Measurements from ENCODE around the gene PARP15. TPM values are rescaled to one million over a fixed set of nuclear protein-coding genes. Genes with fewer than 3 reads are reported as not detected.
"Not testable (repeated sequence)": the region's sequence is repeated elsewhere in the genome, so short reads cannot be mapped to it uniquely, and the experiment has no call there.

The PARP15 gene
- total RNA-seq, 4 donors from 2014 or later, result 0.42 to 2.7 (median 1.1) TPM; not detected in 1

DNA sequence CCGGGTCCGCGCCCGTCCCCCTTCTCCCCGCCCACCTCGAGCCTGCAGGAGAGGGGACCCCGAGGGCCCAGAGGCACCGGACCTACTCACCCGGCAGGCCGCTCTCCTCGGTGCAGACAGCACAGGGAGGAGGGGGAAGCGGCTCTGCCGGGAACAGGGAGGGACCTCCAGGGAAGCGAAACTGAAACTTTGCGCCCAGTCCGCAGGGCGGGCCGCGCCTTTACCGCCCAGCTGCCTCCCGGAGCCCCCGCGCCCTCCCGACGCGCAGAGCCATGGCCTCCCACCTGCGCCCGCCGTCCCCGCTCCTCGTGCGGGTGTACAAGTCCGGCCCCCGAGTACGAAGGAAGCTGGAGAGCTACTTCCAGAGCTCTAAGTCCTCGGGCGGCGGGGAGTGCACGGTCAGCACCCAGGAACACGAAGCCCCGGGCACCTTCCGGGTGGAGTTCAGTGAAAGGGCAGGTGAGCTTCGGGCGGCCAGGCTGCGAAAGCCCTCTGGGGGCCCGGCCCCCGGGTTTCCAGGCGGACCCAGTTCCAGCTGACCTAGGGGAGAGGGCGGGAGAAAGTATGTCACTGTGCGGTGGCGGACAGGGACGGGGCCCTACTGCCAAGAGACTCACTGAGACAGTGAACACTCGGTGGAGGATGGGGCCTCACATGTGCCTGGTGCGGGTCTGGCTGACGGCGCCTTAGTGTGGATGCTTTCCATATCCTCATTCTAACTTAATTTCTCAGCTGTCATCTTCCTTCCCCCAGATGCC, 13.1 kb upstream of the PARP15 start, which contains the start of the genes DTX3L and PARP9:
Gene DTX3L, plus strand, starts transcription at position 184 of the 758 bp plus-strand sequence. Its CDS starts 89 bp downstream, at position 273.
Gene PARP9, minus strand, starts transcription at position 146 of the 758 bp plus-strand sequence. CDS start 4,680 bp downstream, outside the sequence.
- WGBS, 2 donors (ENCODE audit: low coverage in 1 of 2), result 0% methylated on average over 2 to 19 of the region's 56 CpGs
- ATAC-seq, result peak; percentile 96
- peak; percentile 65 to 73 for TF ChIP-seq POLR2A (IDR thresholded peaks at IDR 0.05)
- TF ChIP-seq, protein P1, sequence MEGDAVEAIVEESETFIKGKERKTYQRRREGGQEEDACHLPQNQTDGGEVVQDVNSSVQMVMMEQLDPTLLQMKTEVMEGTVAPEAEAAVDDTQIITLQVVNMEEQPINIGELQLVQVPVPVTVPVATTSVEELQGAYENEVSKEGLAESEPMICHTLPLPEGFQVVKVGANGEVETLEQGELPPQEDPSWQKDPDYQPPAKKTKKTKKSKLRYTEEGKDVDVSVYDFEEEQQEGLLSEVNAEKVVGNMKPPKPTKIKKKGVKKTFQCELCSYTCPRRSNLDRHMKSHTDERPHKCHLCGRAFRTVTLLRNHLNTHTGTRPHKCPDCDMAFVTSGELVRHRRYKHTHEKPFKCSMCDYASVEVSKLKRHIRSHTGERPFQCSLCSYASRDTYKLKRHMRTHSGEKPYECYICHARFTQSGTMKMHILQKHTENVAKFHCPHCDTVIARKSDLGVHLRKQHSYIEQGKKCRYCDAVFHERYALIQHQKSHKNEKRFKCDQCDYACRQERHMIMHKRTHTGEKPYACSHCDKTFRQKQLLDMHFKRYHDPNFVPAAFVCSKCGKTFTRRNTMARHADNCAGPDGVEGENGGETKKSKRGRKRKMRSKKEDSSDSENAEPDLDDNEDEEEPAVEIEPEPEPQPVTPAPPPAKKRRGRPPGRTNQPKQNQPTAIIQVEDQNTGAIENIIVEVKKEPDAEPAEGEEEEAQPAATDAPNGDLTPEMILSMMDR (IDR thresholded peaks at IDR 0.05), result no peak
- TF ChIP-seq POLR2AphosphoS5 (IDR thresholded peaks at IDR 0.05), result peak; percentile 92
- no peak for TF ChIP-seq EP300 (IDR thresholded peaks at IDR 0.05)

DNA sequence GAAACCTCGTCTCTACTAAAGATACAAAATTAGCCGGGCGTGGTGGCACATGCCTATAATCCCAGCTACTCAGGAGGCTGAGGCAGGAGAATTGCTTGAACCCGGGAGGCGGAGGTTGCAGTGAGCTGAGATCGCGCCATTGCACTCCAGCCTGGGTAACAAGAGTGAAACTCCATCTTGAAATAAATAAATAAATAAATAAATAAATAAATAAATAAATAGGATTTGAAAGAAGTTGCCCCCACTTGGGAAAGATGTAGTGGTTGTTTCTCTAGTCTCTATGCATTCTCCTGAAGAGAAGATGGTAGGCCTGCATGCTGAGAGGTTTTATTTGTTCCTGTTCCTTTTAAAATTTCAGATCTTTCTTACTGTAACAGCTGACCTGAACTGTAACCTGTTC, 9.3 kb upstream of the PARP15 start:
- H3K36me3 ChIP-seq, result peaks cover 0 to 70% of the 10 kb centered on the region in 2 donors
- peak overlapping the region; percentile 64 to 70 (median 68) for H3K27ac ChIP-seq
- H3K27me3 ChIP-seq, ATAC-seq, H3K4me3 ChIP-seq, H3K9me3 ChIP-seq: not testable (repeated sequence)
- H3K4me1 ChIP-seq, result peaks cover 0 to 76% (median 25%) of the 10 kb centered on the region in 3 donors
- 88 to 96% methylated on average over 6 to 7 of the region's 7 CpGs for WGBS, 2 donors (ENCODE audit: low coverage in 1 of 2)

More for the DNA sequence above, 13.1 kb upstream of the PARP15 start, which contains the start of the genes DTX3L and PARP9:
- H3K27ac ChIP-seq, result peak within 1 kb of the TSS; percentile 93 to 99 (median 96)
- H3K9me3 ChIP-seq, result no peaks in the 10 kb centered on the region
- peaks cover 0 to 39% of the 10 kb centered on the region in 2 donors for H3K36me3 ChIP-seq
- H3K4me3 ChIP-seq, result peak within 1 kb of the TSS; percentile 73 to 93
- peaks cover 0 to 86% (median 28%) of the 10 kb centered on the region in 3 donors for H3K4me1 ChIP-seq
- H3K27me3 ChIP-seq, result no peaks in the 10 kb centered on the region

GRCh38 chr3:122568755-122569154, 8.7 kb upstream of the PARP15 start:
- Histone ChIP-seq H3K4me1 (peaks cover 0 to 75% (median 21%) of the 10 kb centered on the region in 3 donors), H3K4me3 (no peak overlapping the region), H3K27ac (peak overlapping the region; percentile 64 to 70 (median 68)), H3K27me3 (no peaks in the 10 kb centered on the region), H3K9me3 (no peaks in the 10 kb centered on the region), H3K36me3 (peaks cover 0 to 77% of the 10 kb centered on the region in 2 donors)
- TF ChIP-seq POLR2A (IDR thresholded peaks at IDR 0.05) (no peak), POLR2AphosphoS5 (IDR thresholded peaks at IDR 0.05) (peak; percentile 28)
- ATAC-seq, result peak; percentile 26
- WGBS, 2 donors (ENCODE audit: low coverage in 1 of 2), result 24 to 46% methylated on average over 2 to 3 of the region's 3 CpGs

- H3K4me3 ChIP-seq, result no peak overlapping the region
- no peak overlapping the region for H3K27ac ChIP-seq
- no peaks in the 10 kb centered on the region for H3K27me3 ChIP-seq
- WGBS, 2 donors (ENCODE audit: low coverage in 1 of 2), result 17 to 69% methylated on average over 1 to 3 of the region's 3 CpGs
- ATAC-seq, result no peak
- peaks cover 0 to 59% of the 10 kb centered on the region in 2 donors for H3K36me3 ChIP-seq
- TF ChIP-seq, protein P1 (IDR thresholded peaks at IDR 0.05), result no peak
- TF ChIP-seq POLR2A (IDR thresholded peaks at IDR 0.05) (no peak), EP300 (IDR thresholded peaks at IDR 0.05) (no peak), POLR2AphosphoS5 (IDR thresholded peaks at IDR 0.05) (no peak)
- H3K4me1 ChIP-seq, result peaks cover 0 to 47% (median 10%) of the 10 kb centered on the region in 3 donors
- H3K9me3 ChIP-seq, result no peaks in the 10 kb centered on the region
These were observed 4.5 kb upstream of the PARP15 start for GRCh38 chr3:122572940-122573412.

GRCh38 chr3:122576174-122576940, 1.1 kb upstream of the PARP15 start:
- no peak overlapping the region for H3K27ac ChIP-seq
- WGBS, 2 donors (ENCODE audit: low coverage in 1 of 2), result 72 to 77% methylated on average over 5 to 8 of the region's 8 CpGs
- ATAC-seq, result no peak
- peaks cover 0 to 19% (median 0%) of the 10 kb centered on the region in 3 donors for H3K4me1 ChIP-seq
- peaks cover 0 to 1% (median 0%) of the 10 kb centered on the region in 3 donors for H3K9me3 ChIP-seq
- no peak overlapping the region for H3K4me3 ChIP-seq
- peaks cover 0 to 29% of the 10 kb centered on the region in 2 donors for H3K36me3 ChIP-seq
- no peak for TF ChIP-seq EP300 (IDR thresholded peaks at IDR 0.05)
- TF ChIP-seq, protein P1 (IDR thresholded peaks at IDR 0.05), result no peak
- H3K27me3 ChIP-seq, result no peaks in the 10 kb centered on the region

Measured in gastroesophageal sphincter (tissue), 4 donors.